A549 (cell line): ENCODE measurements around the gene TACSTD2.

Source experiments
- CTCF ChIP-seq: fragments of >200 bp; sonication (Bioruptor Twin); formaldehyde crosslinking; IDR thresholded peaks from 3 replicates; pipeline ENCODE4 v1.5.1; 2016
- RNF2 ChIP-seq: fragments of 200-600 bp; sonication (generic); IDR thresholded peaks from 2 replicates; pipeline ENCODE4 v1.6.1; 2016; ENCODE audit warnings: low read depth, mild to moderate bottlenecking, antibody characterized with exemption, moderate library complexity, borderline replicate concordance

GRCh38 chr1:58607391-58607790 lies 30.3 kb upstream of the TACSTD2 start:
- TF ChIP-seq CTCF = no peak
- no peak for TF ChIP-seq RNF2
